Midbrain (tissue), 1 donor: Measurements from ENCODE around the gene ARID5A.
"Not testable (repeated sequence)": the region's sequence is repeated elsewhere in the genome, so short reads cannot be mapped to it uniquely, and the experiment has no call there.

Source experiments
- DNase-seq: peaks from one replicate; lab custom pipeline; 2025; lab: John Stamatoyannopoulos, UW

Gene ARID5A

GRCh38 chr2:96539215-96539920, 2.8 kb downstream of the ARID5A start:
- DNase-seq: no peak

DNA sequence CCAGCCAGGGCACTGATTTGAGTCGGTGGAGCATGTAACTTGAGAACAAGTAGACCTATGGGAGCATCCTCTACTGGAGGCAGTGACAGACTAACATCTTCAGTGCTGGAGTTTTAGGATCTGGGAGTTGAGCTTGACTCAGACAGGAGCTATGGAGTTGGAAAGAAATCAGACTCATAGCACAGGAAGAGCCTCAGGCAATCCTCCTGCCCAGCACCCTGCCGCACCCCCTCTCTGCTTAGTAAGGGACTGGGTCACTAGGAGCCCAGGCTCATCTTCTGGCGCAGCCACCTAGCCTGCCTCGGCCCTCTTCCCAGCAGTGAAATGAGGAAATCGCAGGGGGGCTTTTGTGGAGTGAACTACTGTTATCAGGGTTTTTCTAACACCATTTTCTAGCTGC, 3.6 kb downstream of the ARID5A start:
- no peak for DNase-seq

- no peak for DNase-seq
Observed at GRCh38 chr2:96541398-96542152, 5.0 kb downstream of the ARID5A start.

GRCh38 chr2:96542357-96542977, 5.9 kb downstream of the ARID5A start:
- no peak for DNase-seq

GRCh38 chr2:96546321-96546720, 9.8 kb downstream of the ARID5A start:
- no peak for DNase-seq

- no peak for DNase-seq
Observed at GRCh38 chr2:96546797-96547196, 10.2 kb downstream of the ARID5A start.

GRCh38 chr2:96547203-96547641, 10.7 kb downstream of the ARID5A start:
- DNase-seq: no peak

DNA sequence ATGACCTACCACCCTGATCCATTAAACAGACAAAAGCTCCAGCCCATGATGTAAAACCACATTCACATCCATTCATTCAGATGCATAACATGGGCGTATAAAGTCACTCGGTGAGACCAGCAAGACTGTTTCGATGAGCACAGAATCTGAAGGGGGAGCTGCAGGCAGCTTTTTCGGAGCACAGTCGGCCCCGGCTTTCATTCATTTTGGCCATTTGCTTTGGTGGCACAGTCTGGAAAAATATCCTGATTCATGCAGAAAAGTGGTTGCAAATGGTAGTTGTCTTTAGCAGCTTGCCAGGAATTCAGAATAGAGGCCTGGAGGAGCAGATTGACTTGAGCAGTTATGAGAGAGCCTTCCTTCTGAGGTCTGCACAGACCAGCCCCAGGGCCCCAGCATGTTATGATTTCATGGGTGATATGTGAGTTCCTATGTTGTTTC, 11.2 kb downstream of the ARID5A start:
- DNase-seq: no peak

GRCh38 chr2:96548558-96549465, 12.3 kb downstream of the ARID5A start:
- DNase-seq: no peak

GRCh38 chr2:96549466-96549785, 12.9 kb downstream of the ARID5A start:
- DNase-seq: no peak

- DNase-seq: no peak
Observed at GRCh38 chr2:96549967-96550786, 13.6 kb downstream of the ARID5A start.

DNA sequence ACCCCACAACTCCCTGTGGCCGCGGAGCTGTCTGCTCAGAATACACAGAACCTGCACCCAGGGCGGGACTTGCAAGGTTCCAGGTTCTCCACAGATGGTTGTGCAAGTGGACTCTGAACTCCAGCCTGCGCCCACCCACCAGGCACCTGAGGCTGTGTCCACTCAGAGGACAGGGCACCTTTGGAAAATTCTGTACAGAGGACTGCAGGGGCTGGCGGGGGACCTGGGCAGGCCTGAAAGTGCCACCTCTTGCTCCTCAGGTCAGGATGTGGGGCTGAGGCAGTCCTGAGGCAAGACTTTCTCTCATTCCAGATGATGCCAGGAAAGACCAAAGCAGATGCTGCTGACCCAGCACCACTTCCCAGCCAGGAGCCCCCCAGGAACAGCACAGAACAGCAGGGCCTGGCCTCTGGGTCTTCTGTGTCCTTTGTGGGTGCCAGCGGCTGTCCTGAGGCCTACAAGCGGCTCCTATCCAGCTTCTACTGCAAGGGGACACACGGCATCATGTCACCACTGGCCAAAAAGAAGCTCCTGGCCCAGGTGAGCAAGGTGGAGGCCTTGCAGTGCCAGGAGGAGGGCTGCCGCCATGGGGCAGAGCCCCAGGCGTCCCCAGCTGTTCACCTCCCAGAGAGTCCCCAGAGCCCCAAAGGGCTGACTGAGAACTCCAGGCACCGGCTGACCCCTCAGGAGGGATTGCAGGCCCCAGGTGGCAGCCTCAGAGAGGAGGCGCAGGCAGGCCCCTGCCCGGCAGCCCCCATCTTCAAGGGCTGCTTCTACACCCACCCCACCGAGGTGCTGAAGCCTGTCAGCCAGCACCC, 14.4 kb downstream of the ARID5A start:
- DNase-seq: no peak

- no peak for DNase-seq
Observed at GRCh38 chr2:96551605-96552314, 15.2 kb downstream of the ARID5A start.

DNA sequence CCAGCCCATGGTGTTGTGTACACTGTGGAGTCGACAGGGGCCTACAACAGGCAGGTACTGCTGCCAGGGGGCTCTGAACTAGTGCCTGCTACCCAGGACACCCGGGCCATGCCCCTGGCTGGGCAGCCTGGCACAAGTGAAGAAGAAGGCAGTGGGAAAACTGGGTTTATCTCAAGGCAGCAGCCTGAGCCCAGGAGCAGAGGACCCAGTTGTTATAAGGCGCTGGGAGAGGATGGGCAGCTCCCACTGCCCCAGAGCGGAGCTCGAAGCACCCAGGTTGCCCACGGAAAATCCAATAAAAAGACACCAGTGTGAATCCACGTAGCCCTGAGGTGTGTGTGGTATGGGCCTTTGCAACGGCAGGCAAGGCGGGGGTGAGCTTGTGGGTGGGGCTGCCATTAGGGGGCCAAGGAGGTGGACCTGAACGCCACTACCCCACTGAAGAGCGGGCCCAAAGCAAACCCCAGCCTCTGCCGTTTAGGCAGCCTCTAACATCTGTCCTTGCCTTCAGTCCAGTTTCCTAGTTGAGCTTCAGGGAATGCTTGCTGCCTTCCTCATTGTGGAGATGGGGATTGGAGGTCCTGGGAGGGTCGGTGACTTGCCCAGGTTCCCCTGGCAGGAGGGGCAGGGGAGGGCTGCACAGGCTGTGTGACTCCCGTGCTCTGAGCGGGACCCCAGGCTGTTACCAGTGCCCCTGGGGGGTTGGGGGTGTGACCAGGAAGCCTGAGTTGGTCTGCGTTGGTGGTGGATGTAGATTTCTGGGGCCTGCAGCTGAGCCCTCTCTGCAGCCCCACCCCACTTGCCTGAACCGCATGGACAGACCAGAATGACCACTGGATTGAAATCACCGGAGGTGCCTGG, 16.0 kb downstream of the ARID5A start:
- no peak for DNase-seq

DNA sequence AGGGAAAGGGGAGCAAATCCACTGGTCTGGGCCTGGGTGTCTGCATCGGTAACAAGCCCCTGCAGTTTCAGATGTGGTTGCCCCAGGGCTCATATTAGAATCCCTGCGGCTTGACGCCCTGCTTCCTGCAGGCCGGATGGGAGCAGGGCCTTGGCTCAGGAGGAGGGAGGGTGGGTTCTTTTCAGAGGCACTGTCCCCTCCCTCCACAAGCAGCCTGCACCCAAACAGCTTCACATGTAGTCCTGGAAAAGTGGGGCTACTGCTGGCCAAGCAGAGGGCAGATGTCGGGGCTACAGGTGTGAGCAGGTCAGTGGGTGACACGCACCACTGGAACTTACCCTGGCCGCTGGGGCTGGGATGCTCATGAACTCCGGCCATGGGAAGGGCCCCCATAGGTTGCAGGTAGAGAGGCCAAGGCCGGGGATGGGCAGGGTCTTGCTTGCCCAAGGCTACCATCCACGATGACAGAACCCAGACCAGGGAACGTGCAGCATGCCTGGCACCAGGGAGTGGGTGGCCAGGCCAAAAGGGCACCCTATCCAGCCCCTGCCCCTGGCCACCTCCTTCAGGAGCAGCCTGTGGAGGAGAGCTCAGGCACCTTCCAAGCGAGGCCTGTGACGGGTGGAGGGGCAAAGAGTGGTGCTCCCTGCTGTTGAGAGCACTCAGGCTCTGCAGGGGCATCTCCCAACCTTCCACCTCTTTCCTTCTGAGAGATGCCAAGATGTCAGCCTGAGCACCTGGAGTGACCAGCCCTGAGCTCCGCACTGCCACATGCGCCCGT, 16.8 kb downstream of the ARID5A start:
- DNase-seq: no peak

DNA sequence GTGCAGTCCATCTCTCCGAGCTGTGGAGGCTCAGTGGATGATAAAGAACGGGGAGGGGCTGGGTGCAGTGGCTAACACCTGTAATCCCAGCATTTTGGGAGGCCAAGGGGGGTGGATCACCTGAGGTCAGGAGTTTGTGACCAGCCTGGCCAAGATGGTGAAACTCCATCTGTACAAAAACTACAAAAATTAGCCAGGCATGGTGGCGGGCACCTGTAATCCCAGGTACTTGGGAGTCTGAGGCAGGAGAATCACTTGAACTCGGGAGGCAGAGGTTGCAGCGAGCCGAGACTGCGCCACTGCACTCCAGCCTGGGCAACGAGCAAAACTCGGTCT, 17.4 kb downstream of the ARID5A start:
- not testable (repeated sequence) for DNase-seq

DNA sequence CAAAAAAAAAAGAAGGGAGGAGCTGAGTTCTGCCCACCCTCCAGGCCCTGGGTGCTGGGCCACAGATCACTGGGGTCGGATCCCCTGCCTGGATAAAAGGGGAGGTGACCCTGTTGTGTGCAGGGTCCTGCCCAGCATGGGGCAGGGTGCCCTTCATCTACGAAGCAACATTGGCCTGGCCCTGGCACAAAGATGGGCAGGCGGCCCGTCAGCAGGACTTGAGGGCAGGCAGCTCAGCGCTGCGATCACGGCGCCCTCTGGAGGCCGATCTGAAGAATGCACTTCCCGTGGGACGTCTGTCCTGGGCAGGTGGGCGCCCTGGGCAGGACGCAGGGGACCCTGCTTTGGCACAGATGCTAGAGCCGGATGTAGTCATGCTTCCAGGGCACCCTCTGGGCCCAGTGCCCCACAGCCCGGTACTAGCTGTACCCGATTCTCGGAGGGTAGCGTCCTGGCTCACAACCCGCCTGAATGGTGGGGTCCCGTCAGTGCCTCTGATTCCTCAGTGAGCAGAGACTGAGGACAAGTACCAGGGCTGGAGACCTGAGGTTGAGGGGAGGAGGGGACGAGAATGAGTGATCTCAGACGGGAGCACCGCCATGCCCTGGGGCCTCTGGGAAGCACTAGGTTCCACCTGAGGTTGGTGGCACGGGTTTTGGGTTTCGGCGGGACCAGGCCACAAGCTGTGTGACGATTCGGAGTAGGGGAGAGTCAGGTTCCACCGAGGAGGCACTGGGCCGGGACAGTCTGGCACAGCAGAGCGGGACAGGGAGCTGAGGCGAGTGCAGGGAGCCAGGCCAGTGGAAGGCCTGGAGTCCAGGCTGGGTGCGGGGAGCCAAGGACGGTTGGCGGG, 18.0 kb downstream of the ARID5A start:
- peak; percentile 66 for DNase-seq
